ENCODE data around the gene APOL1.

DNA sequence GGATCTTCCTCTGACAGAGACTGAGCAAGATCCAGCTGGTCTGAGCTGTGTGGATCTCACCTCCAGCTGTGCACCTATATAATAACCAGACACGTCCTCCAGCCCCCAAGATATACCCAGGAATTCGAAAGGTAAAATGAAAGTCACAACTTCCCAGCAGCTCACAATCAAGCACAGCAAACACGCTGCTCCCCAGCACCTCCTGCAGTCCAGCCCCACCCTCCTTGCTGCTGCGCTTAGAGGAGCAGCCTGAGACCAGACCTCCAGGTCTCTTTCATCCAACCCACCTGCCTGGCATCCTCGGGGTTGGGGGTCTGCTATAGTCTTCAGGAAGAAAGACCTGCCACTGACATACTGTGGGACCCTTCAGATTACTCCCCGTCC lies 48.3 kb upstream of the APOL1 start:
- TF ChIP-seq, protein P1, sequence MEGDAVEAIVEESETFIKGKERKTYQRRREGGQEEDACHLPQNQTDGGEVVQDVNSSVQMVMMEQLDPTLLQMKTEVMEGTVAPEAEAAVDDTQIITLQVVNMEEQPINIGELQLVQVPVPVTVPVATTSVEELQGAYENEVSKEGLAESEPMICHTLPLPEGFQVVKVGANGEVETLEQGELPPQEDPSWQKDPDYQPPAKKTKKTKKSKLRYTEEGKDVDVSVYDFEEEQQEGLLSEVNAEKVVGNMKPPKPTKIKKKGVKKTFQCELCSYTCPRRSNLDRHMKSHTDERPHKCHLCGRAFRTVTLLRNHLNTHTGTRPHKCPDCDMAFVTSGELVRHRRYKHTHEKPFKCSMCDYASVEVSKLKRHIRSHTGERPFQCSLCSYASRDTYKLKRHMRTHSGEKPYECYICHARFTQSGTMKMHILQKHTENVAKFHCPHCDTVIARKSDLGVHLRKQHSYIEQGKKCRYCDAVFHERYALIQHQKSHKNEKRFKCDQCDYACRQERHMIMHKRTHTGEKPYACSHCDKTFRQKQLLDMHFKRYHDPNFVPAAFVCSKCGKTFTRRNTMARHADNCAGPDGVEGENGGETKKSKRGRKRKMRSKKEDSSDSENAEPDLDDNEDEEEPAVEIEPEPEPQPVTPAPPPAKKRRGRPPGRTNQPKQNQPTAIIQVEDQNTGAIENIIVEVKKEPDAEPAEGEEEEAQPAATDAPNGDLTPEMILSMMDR (IDR thresholded peaks at IDR 0.05; ENCODE audit: low read depth, low read length, poor library complexity, severe bottlenecking): no peak
- TF ChIP-seq EZH2phosphoT487 (IDR thresholded peaks at IDR 0.05; ENCODE audit: borderline replicate concordance, low read length): no peak
